ENCODE data around the gene AFMID. TPM values are rescaled to one million over a fixed set of nuclear protein-coding genes. Genes with fewer than 3 reads are reported as not detected.
A peak's percentile ranks its signal among the peaks of the same experiment; 100 is the strongest.

AFMID gene
- total RNA-seq (2021) = 45.1 to 58.7 TPM (median 48.8 TPM) in 3 replicates
- Bru-seq, nascent RNA = percentile 69 among the genes with signal in this experiment
- long read RNA-seq, experiment 1, partial matches to known transcripts = 0 of 11 reads
- long read RNA-seq, experiment 1, other reads (novel, unspliced or antisense) = 7 of 11 reads
- long read RNA-seq, experiment 2, partial matches to known transcripts = 16 of 27 reads
- long read RNA-seq, experiment 2, other reads (novel, unspliced or antisense) = 11 of 27 reads
- long read RNA-seq, experiment 3, partial matches to known transcripts = 0 of 5 reads
- long read RNA-seq, experiment 3, other reads (novel, unspliced or antisense) = 3 of 5 reads

- H3K36me3 Mint-ChIP-seq = peaks cover 41% of the 10 kb centered on the region
- CTCF ChIA-PET = interaction anchor here (0.6 to 4.9 kb wide), 32 partner anchors 11 to 397 kb away, joined by 3 to 85 read pairs (median 5); partner anchors contain the start of gene BIRC5
- H3K27ac Mint-ChIP-seq = peak within 1 kb of the TSS; percentile 83
- ATAC-seq (peak; percentile 96), DNase-seq (ENCODE audit: low spot score) (peak; percentile 100)
- 0 out of 2 replicates have a peak, but pooled peaks cover 3% of the 10 kb centered on the region for H3K9me3 Mint-ChIP-seq
- peaks cover 28% of the 10 kb centered on the region for H3K4me1 Mint-ChIP-seq
- peak within 1 kb of the TSS; percentile 82 for H3K4me3 Mint-ChIP-seq
- no peaks in the 10 kb centered on the region for H3K27me3 Mint-ChIP-seq (ENCODE audit: low read depth)
- POLR2A ChIA-PET = interaction anchor here (0.5 to 1.9 kb wide), 16 partner anchors 9 to 127 kb away, joined by 3 to 13 read pairs (median 4); no protein-coding TSS in a partner anchor
- no peak for TF ChIP-seq ESRRA (CRISPR knock-in tag; IDR thresholded peaks at IDR 0.05; ENCODE audit: borderline replicate concordance)
- peak; percentile 99 for TF ChIP-seq E2F4 (CRISPR knock-in tag; IDR thresholded peaks at IDR 0.05; ENCODE audit: borderline replicate concordance, low read depth)
- no peak for TF ChIP-seq ATF2 (CRISPR knock-in tag; IDR thresholded peaks at IDR 0.05; ENCODE audit: borderline replicate concordance, low read depth)
- TF ChIP-seq HMGXB4 (CRISPR knock-in tag; IDR thresholded peaks at IDR 0.05) = peak; percentile 86
- no peak for TF ChIP-seq GTF2I (CRISPR knock-in tag; conservative IDR thresholded peaks at IDR 0.05)
- TF ChIP-seq ZSCAN18 (CRISPR knock-in tag; IDR thresholded peaks at IDR 0.05) = no peak
- TF ChIP-seq CREB1 (CRISPR knock-in tag; IDR thresholded peaks at IDR 0.05) = no peak; the same call in 1 of the 2 replicates
- TF ChIP-seq ZNF425 (CRISPR knock-in tag; conservative IDR thresholded peaks at IDR 0.05) = no peak
- no peak for TF ChIP-seq ZNF121 (CRISPR knock-in tag; IDR thresholded peaks at IDR 0.05)
- no peak for TF ChIP-seq HMGA2 (CRISPR knock-in tag; IDR thresholded peaks at IDR 0.05)
- no peak for TF ChIP-seq GRHL2 (CRISPR knock-in tag; IDR thresholded peaks at IDR 0.05; ENCODE audit: insufficient replicate concordance, severe bottlenecking)
- TF ChIP-seq RELA (CRISPR knock-in tag; IDR thresholded peaks at IDR 0.05; ENCODE audit: borderline replicate concordance) = no peak
- no peak for TF ChIP-seq ZNF671 (CRISPR knock-in tag; IDR thresholded peaks at IDR 0.05)
- TF ChIP-seq SOX15 (CRISPR knock-in tag; IDR thresholded peaks at IDR 0.05) = no peak
- no peak for TF ChIP-seq ZNF532 (CRISPR knock-in tag; IDR thresholded peaks at IDR 0.05; ENCODE audit: borderline replicate concordance)
- no peak for TF ChIP-seq JAZF1 (CRISPR knock-in tag; IDR thresholded peaks at IDR 0.05)
- TF ChIP-seq ATF6 (CRISPR knock-in tag; IDR thresholded peaks at IDR 0.05) = no peak
- TF ChIP-seq ZBTB21 (CRISPR knock-in tag; IDR thresholded peaks at IDR 0.05; ENCODE audit: borderline replicate concordance) = peak; percentile 47
- TF ChIP-seq OVOL2 (CRISPR knock-in tag; IDR thresholded peaks at IDR 0.05; ENCODE audit: borderline replicate concordance) = no peak
- TF ChIP-seq SMAD3 (CRISPR knock-in tag; IDR thresholded peaks at IDR 0.05; ENCODE audit: borderline replicate concordance) = peak; percentile 87
These were observed at the start of gene AFMID, which contains the start of gene TK1 for GRCh38 chr17:78186692-78187595. TSS of gene AFMID (plus strand) at chr17:78187362. CDS start at chr17:78187371, 9 bp downstream. TSS of gene TK1 (minus strand) at chr17:78187052. CDS start at chr17:78186994, 58 bp downstream.
